GM12874 (cell line): ENCODE results near the gene HOXA3.

Experiments used
- TF ChIP-seq, protein P1 (sequence below): IDR thresholded peaks from 2 replicates; pipeline ENCODE4 v1.5.1; 2011; ENCODE audit warnings: low read depth, mild to moderate bottlenecking, control low read depth, low read length, moderate library complexity; ENCODE audit not compliant: insufficient read depth

The HOXA3 gene

DNA sequence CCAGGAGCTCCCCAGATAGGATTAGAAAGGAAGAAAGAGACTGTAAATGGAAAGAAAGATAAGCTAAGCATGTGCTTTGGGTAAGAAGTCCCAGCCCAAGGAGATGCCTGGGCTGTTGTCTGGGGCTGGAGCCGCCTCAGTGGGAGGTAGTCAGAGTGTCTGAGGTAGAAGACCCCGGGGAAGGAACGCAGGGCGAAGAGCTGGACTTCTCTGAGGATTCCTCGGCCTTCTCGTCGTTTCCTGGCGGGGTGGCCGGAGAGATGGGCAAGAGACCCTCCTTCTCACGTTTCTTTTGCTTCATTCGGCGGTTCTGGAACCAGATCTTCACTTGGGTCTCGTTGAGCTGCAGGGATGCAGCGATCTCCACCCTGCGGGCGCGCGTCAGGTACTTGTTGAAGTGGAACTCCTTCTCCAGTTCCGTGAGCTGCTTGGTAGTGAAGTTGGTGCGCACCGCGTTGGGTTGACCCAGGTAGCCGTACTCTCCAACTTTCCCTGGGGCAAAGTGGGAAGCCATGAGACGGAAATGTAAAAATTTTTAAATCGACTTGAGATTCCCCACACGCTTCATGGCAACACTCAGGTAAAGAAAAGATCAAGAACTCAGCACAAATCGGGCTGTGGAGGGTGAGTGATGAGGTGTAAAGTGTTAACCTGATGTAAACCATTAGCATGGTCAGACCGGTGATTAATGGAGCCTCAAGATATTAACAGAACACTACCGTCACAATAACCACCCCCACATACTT lies 57.9 kb downstream of the HOXA3 start:
- TF ChIP-seq, protein P1, sequence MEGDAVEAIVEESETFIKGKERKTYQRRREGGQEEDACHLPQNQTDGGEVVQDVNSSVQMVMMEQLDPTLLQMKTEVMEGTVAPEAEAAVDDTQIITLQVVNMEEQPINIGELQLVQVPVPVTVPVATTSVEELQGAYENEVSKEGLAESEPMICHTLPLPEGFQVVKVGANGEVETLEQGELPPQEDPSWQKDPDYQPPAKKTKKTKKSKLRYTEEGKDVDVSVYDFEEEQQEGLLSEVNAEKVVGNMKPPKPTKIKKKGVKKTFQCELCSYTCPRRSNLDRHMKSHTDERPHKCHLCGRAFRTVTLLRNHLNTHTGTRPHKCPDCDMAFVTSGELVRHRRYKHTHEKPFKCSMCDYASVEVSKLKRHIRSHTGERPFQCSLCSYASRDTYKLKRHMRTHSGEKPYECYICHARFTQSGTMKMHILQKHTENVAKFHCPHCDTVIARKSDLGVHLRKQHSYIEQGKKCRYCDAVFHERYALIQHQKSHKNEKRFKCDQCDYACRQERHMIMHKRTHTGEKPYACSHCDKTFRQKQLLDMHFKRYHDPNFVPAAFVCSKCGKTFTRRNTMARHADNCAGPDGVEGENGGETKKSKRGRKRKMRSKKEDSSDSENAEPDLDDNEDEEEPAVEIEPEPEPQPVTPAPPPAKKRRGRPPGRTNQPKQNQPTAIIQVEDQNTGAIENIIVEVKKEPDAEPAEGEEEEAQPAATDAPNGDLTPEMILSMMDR = no peak

DNA sequence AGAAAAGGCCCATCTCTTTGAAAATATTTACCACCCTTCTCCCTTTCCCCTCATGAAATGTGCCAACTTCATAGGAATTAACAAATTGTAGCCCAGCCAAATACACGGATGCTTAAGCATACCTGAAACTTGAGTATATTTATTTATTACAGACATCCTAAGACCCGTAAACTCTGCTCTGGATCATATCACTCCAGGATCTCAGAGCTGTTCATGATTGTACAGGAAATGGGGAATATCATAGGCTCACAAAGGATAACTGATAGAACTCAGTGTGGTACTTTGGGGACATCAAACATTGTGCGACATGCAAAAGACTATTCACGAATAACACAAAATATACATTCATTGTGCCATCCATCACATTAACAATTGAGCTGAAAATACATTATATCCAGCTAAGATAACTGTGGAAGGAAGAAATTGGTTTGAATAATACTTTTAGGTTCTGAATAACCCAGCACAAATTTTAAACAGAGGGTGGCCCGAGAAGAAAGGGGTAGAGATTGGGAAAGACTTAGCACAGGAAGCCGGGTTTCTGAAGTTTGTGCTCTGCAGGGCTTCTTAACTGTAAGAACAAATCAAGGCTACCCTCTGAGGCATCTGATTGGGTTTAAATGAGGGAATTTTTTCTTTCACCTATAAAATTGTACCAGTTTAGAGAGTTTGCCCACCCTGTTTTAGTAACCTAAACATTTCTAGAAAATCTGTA lies 59.0 kb downstream of the HOXA3 start:
- TF ChIP-seq, protein P1 = no peak

DNA sequence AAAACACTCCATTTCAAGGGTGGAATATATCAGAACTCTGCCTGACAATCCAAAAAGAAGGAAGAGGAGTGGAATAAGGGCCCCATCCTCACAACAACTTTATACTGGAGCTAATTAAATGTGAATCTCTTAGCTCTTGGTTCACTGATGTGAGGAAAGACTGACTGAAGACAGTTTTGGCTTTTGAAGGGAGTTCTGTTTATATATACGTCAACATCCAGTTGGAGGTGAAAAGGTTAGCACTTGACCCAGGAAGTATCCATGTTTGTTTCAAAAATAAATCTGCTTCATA lies 59.6 kb downstream of the HOXA3 start:
- TF ChIP-seq, protein P1 = no peak

GRCh38 chr7:27091941-27092818 lies 60.2 kb downstream of the HOXA3 start:
- TF ChIP-seq, protein P1 = no peak

- TF ChIP-seq, protein P1 = no peak
Measured at GRCh38 chr7:27091105-27091504, 61.3 kb downstream of the HOXA3 start.

DNA sequence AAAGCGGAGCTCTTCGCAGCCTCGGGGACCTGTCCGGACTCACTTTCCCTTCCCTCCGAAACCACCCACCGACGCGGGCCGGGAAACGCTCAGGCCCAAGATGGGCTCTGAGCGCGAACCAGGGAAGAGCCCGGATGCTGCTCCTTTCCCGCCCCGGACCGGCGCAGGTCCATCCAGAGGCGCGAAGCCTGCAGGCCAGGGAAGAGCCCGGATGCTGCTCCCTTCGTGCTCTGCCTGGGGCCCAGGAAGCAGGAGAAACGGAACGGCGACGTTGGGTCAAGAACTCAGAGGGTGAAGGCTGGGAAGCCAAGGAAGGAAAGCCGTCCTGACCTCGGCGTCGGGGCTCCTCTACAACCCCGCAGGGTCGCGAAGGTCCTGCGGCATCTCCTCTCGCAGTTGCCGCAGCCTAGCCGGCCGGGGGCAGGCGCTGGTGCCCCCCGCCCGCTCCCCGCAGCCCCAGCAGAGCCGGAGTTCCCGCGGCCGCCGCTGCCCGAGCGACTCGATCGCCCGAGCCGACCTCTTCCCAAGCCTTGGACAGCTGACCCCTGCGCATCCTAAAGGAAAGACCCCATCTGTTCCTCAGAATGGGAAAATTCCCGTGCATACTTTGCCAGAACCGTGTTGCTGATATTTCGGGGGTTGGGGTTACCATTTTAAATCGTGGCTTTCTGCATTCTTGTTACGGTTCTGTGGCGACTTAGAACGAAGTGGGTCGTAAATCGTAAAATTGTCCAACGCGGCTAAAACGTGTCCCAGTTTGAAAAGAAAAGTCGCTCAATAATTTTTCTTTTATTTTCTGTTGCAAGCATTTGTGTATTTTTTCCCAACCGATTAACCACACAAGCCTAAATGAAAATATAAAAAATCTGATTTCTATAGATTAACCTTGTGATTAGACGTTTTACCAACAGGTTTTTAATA lies 64.1 kb downstream of the HOXA3 start:
- TF ChIP-seq, protein P1 = no peak
